ENCODE measurements around the gene CHAT.

The CHAT gene

DNA sequence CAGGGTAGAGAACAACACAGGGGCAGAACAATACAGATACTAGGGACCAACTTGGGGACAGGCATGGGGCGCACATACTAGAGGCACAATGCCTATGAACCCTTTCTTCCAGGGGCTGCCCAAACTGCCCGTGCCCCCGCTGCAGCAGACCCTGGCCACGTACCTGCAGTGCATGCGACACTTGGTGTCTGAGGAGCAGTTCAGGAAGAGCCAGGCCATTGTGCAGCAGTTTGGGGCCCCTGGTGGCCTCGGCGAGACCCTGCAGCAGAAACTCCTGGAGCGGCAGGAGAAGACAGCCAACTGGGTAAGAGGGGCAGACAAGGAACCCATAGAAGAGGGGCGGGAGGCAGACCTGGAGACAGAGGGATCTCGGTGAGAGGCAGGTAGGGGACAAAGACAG, 5.8 kb downstream of the CHAT start:
- TF ChIP-seq CTCF (IDR thresholded peaks at IDR 0.05; ENCODE audit: low read depth, low read length), result no peak
- no peak for DNase-seq (ENCODE audit: low read depth, low spot score)
- H3K4me3 ChIP-seq (ENCODE audit: low read depth, low read length), result no peak overlapping the region
- in situ Hi-C loops (cut with HindIII; ENCODE audit: low sequenced_read_pairs), result no loop called here

- TF ChIP-seq CTCF (IDR thresholded peaks at IDR 0.05; ENCODE audit: low read depth, low read length), result no peak
- in situ Hi-C loops (cut with HindIII; ENCODE audit: low sequenced_read_pairs), result no loop called here
Observed at GRCh38 chr10:49620286-49620810, 6.5 kb downstream of the CHAT start.

GRCh38 chr10:49620841-49621378, 7.1 kb downstream of the CHAT start:
- H3K4me3 ChIP-seq (ENCODE audit: low read depth, low read length), result no peak overlapping the region
- TF ChIP-seq CTCF (IDR thresholded peaks at IDR 0.05; ENCODE audit: low read depth, low read length), result no peak
- in situ Hi-C loops (cut with HindIII; ENCODE audit: low sequenced_read_pairs), result no loop called here
- DNase-seq (ENCODE audit: low read depth, low spot score), result no peak

More at GRCh38 chr10:49620286-49620810, 6.5 kb downstream of the CHAT start:
- H3K4me3 ChIP-seq (ENCODE audit: low read depth, low read length), result no peak overlapping the region
- DNase-seq (ENCODE audit: low read depth, low spot score), result no peak

DNA sequence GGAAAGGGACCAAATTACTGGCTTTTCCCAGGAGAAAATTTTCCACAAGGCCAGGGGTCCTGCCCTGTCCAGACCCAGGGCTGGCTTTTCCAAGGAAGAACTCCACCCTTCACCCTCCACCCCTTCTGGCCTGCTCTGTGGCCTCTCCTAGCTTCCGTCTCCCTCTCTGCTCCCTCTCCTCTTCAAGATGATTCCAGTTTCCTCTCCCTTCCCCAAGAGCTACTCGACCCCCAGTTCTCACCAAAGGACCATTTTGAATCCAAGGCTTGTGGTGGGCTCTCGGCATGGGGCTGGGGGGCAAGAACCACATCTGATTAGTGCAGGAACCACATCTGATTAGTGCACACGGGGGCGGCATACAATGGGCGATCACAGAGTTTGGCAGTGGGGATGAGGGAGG, 7.7 kb downstream of the CHAT start:
- DNase-seq (ENCODE audit: low read depth, low spot score), result no peak
- no peak overlapping the region for H3K4me3 ChIP-seq (ENCODE audit: low read depth, low read length)
- TF ChIP-seq CTCF (IDR thresholded peaks at IDR 0.05; ENCODE audit: low read depth, low read length), result no peak
- in situ Hi-C loops (cut with HindIII; ENCODE audit: low sequenced_read_pairs), result no loop called here

DNA sequence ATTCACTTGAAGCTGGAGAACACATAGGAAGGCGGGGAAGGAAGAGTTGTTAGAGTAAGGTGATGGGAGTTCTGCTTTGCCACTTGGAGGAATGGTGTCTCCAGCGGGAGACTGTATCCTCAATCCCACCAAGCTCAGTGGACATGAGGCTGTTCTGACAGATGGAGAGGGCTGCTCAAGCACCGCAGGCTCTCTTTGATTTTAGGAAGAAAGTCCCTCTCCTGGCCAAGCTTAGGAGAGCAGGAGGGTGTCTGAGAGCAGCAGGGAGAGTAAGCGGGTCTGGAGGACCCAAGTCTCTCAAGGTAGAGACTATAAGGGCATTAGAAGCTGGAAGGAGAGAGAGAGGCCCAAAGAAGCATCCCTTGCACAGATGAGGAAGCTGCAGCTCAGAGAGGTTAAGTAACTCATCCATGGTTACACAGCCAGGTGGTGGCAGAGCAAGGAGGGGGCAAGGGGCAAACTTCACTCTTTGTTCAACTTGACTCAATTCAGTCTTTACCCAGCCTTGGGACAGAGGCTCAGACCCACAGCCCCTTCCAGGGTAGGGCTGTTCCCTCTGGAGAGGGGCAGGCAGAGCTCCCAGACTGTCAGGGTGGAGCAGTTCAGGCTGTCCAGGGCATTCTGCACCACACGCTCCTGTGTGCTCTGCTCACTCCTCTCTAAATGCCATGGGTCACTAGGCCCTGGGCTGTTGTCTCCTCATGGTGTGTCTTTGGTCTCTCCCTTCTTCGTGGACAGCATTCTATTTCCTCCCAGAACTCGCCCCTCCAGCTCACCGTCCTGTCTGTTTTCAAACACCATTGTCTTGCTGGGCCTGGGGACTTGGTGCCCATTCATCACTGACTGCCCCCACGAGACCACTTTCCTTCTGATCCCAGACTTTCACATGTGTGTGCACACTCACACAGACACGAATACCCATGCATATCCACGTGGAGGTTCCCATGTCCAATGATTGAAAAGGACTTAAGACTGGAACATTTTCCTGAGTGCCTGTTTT, 8.9 kb downstream of the CHAT start:
- in situ Hi-C loops (cut with HindIII; ENCODE audit: low sequenced_read_pairs), result no loop called here
- no peak for TF ChIP-seq CTCF (IDR thresholded peaks at IDR 0.05; ENCODE audit: low read depth, low read length)
- DNase-seq (ENCODE audit: low read depth, low spot score), result no peak
- no peak overlapping the region for H3K4me3 ChIP-seq (ENCODE audit: low read depth, low read length)

- no peak overlapping the region for H3K4me3 ChIP-seq (ENCODE audit: low read depth, low read length)
- no peak for DNase-seq (ENCODE audit: low read depth, low spot score)
- in situ Hi-C loops (cut with HindIII; ENCODE audit: low sequenced_read_pairs), result no loop called here
- no peak for TF ChIP-seq CTCF (IDR thresholded peaks at IDR 0.05; ENCODE audit: low read depth, low read length)
Observed at GRCh38 chr10:49624629-49625028, 10.8 kb downstream of the CHAT start.

All from astrocyte of the spinal cord (primary cell).